OCI-LY7 (cell line): ENCODE results near the gene TRIM29. TPM values are rescaled to one million over a fixed set of nuclear protein-coding genes. Genes with fewer than 3 reads are reported as not detected.

Experiments
- BruUV-seq: library from RNA; stranded (reverse); fragments of 400-500 nt; replicated peaks from 2 replicates; lab custom pipeline; 2021; lab: Mats Ljungman, UMichigan
- CTCF ChIA-PET: fragments of 300-600 bp; sonication (Branson Sonifier 250); formaldehyde crosslinking; loops from one replicate; lab custom pipeline; 2022; ENCODE audit warnings: antibody characterized with exemption; ENCODE audit not compliant: unreplicated experiment; lab: Charles Lee
- POLR2A ChIA-PET: fragments of 300-600 bp; sonication (Branson Sonifier 250); formaldehyde crosslinking; loops from one replicate; lab custom pipeline; 2022; ENCODE audit warnings: antibody characterized with exemption; lab: Charles Lee
- DNase-seq: peaks from one replicate; pipeline ENCODE4 v3.0.0-alpha.2; 2015; ENCODE audit warnings: low spot score
- H2AFZ ChIP-seq: fragments of 200-600 bp; sonication (generic), shearing (Covaris generic); 2 replicates; pipeline ENCODE4 v1.6.1; 2014; ENCODE audit warnings: mild to moderate bottlenecking, antibody characterized with exemption, low read length, moderate library complexity
- H3K27ac ChIP-seq: fragments of 200-600 bp; sonication (generic); 2 replicates; pipeline ENCODE4 v1.5.1; 2014; ENCODE audit warnings: mixed run types, low read depth, mild to moderate bottlenecking, moderate library complexity, low read length, inconsistent platforms; ENCODE audit not compliant: poor library complexity, severe bottlenecking
- H3K36me3 ChIP-seq: fragments of 200-600 bp; sonication (generic); 2 replicates; pipeline ENCODE4 v1.6.1; 2014; ENCODE audit warnings: mild to moderate bottlenecking, antibody characterized with exemption, low read length, moderate library complexity, mixed read lengths; ENCODE audit not compliant: insufficient read depth
- H3K4me1 ChIP-seq: fragments of 200-600 bp; sonication (generic); 2 replicates; pipeline ENCODE4 v1.5.1; 2014; ENCODE audit warnings: mild to moderate bottlenecking, low read length; ENCODE audit not compliant: insufficient read depth, poor library complexity, severe bottlenecking
- H3K4me2 ChIP-seq: fragments of 200-600 bp; sonication (generic); 2 replicates; pipeline ENCODE4 v1.6.1; 2014; ENCODE audit warnings: mild to moderate bottlenecking, low read length
- H3K4me3 ChIP-seq: fragments of 200-600 bp; sonication (generic); 2 replicates; pipeline ENCODE4 v1.5.1; 2014; ENCODE audit warnings: mild to moderate bottlenecking, low read depth, low read length; ENCODE audit not compliant: poor library complexity, severe bottlenecking
- H3K79me2 ChIP-seq: fragments of 200-600 bp; sonication (generic); 2 replicates; pipeline ENCODE4 v1.6.1; 2016; ENCODE audit warnings: low read depth, mild to moderate bottlenecking, low read length, moderate library complexity, mixed read lengths; ENCODE audit not compliant: insufficient read depth
- H3K9me2 ChIP-seq: fragments of 200-600 bp; sonication (generic); 2 replicates; pipeline ENCODE4 v1.6.1; 2016; ENCODE audit warnings: mild to moderate bottlenecking, low read length, mixed read lengths; ENCODE audit not compliant: insufficient read depth
- H3K9me3 ChIP-seq: fragments of 200-600 bp; sonication (generic); 2 replicates; pipeline ENCODE4 v1.6.1; 2014; ENCODE audit warnings: mild to moderate bottlenecking, mixed run types, low read length, mixed read lengths
- H4K20me1 ChIP-seq: fragments of 200-600 bp; sonication (generic); 2 replicates; pipeline ENCODE4 v1.6.1; 2014; ENCODE audit warnings: mild to moderate bottlenecking, antibody characterized with exemption, low read length, moderate library complexity, mixed read lengths; ENCODE audit not compliant: insufficient read depth
- EZH2phosphoT487 ChIP-seq: fragments of 200-600 bp; sonication (generic); IDR thresholded peaks from 2 replicates; pipeline ENCODE4 v1.6.1; 2018; ENCODE audit warnings: low read depth, borderline replicate concordance, mild to moderate bottlenecking, mixed run types, antibody characterized with exemption, low read length, moderate library complexity, mixed read lengths
- intact Hi-C: fragments of 100-400 bp; cut with micrococcal nuclease; formaldehyde crosslinking; loops from one replicate; pipeline ENCODE4 v1.10.0; 2022; ENCODE audit not compliant: unreplicated experiment
- total RNA-seq, 2 experiments: library from RNA; depleted of rRNA in 1 of 2; stranded (reverse); fragments of >200 nt in 1 of 2; shearing (Covaris generic) in 1 of 2; gene quantifications; 2 replicates each; pipeline ENCODE4 v1.2.3, GENCODE V29; 2014 to 2022
- TF ChIP-seq, protein P1 (sequence below): fragments of 200-600 bp; sonication (generic); conservative IDR thresholded peaks from 2 replicates; pipeline ENCODE4 v1.5.1; 2014; ENCODE audit warnings: mild to moderate bottlenecking, antibody characterized with exemption, low read length, moderate library complexity, mixed read lengths

TRIM29 gene
- total RNA-seq, 2 experiments from 2014 or later: not detected

DNA sequence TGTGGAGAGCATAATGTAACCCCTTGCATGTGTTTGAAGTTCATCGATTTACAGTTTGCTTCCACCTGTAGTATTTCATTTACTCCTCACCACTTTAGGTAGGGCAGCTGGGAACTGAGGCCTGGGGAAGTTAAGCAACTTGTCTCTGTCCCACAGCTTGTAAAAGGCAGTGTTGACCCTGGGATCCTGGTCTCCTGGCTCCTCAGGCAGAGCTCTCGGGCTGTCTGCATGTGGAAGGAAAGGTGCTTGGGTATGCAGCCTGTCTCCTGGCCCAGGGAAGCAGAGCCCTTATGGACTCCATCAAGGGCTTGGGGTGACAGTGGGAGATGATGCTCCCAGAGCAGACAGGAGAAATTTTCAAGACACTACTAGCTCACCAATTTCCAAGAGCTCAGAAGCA lies 49.9 kb downstream of the TRIM29 start:
- no peak overlapping the region for H3K4me3 ChIP-seq
- no peaks in the 10 kb centered on the region for H3K9me2 ChIP-seq
- no peaks in the 10 kb centered on the region for H3K4me1 ChIP-seq
- ChIA-PET POLR2A (no interaction called here), CTCF (no interaction called here)
- H4K20me1 ChIP-seq: no peaks in the 10 kb centered on the region
- no peaks in the 10 kb centered on the region for H3K36me3 ChIP-seq
- intact Hi-C loops: no loop called here
- no peaks in the 10 kb centered on the region for H3K9me3 ChIP-seq
- TF ChIP-seq, protein P1, sequence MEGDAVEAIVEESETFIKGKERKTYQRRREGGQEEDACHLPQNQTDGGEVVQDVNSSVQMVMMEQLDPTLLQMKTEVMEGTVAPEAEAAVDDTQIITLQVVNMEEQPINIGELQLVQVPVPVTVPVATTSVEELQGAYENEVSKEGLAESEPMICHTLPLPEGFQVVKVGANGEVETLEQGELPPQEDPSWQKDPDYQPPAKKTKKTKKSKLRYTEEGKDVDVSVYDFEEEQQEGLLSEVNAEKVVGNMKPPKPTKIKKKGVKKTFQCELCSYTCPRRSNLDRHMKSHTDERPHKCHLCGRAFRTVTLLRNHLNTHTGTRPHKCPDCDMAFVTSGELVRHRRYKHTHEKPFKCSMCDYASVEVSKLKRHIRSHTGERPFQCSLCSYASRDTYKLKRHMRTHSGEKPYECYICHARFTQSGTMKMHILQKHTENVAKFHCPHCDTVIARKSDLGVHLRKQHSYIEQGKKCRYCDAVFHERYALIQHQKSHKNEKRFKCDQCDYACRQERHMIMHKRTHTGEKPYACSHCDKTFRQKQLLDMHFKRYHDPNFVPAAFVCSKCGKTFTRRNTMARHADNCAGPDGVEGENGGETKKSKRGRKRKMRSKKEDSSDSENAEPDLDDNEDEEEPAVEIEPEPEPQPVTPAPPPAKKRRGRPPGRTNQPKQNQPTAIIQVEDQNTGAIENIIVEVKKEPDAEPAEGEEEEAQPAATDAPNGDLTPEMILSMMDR: no peak
- no peak for TF ChIP-seq EZH2phosphoT487
- no TSS peak for BruUV-seq
- DNase-seq: no peak
- no peak overlapping the region for H3K4me2 ChIP-seq
- no peaks in the 10 kb centered on the region for H3K79me2 ChIP-seq
- no peak overlapping the region for H2AFZ ChIP-seq
- no peak overlapping the region for H3K27ac ChIP-seq

DNA sequence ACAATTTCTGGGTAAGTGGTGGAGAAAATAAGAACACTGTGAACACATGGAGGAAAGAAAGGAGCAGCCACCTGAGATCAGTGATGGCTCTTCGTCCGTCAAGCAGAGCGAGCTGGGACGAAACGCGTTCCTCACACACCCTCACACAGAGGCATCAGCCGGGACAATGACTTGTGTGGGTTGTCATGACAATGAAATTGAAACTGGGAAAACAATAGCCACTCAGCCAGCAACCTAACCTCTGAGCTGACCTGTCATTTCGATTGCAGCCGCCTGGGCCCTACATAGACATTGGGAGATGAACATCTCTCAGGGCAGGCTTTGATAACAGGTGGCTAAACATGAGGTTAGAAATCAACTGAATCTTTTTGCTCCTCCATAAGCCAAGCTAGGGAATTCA lies 51.3 kb downstream of the TRIM29 start:
- BruUV-seq: no TSS peak
- Histone ChIP-seq H3K9me3 (no peaks in the 10 kb centered on the region), H3K4me1 (no peaks in the 10 kb centered on the region), H3K36me3 (no peaks in the 10 kb centered on the region), H3K4me3 (no peak overlapping the region), H3K4me2 (no peak overlapping the region), H4K20me1 (no peaks in the 10 kb centered on the region), H3K9me2 (no peaks in the 10 kb centered on the region), H3K27ac (no peak overlapping the region), H2AFZ (no peak overlapping the region), H3K79me2 (no peaks in the 10 kb centered on the region)
- CTCF ChIA-PET: no interaction called here
- POLR2A ChIA-PET: no interaction called here
- TF ChIP-seq, protein P1: no peak
- TF ChIP-seq EZH2phosphoT487: no peak
- DNase-seq: no peak
- intact Hi-C loops: no loop called here

DNA sequence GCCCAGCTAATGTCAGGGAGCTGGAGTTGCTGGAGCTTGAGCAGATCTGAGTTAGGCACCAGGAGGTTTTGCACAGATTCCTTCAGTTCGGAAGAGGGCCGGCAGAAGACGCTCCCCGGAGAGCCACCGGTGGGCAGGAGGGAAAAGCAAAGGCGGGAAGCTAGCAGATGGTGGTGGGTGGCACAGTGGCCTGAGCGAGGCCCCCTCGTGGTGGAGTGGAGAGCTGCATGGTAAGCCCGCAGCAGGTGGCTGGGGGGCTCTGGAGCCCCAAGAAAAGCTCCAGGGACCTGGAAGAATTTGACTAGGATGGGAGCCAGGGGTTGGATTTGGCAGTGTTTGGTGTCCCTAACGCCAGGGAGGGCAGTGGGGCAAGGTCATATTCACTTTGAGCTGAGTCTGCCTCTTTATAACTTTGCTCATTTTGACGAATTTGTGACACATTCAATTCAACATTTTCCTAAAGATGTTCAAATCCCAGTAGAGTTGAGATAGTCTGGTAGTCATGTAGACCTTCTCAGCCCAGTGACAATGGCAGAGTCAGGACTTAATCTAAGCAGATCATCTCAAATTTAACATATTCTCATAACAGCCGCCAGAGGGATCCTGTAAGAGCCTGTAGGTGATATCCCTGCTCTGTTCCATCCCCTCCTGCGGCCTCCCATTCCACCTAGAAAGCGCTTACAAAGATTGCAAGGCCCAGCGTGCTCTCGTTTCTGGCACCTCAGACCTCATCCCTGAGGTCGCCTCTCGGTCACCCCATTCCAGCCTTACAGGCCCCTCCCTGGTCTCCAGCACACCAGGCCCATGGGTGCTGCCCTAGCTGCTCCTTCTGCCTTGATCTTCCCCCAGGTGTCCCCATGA lies 57.9 kb downstream of the TRIM29 start:
- Histone ChIP-seq H4K20me1 (no peaks in the 10 kb centered on the region), H3K27ac (no peak overlapping the region), H3K9me2 (no peaks in the 10 kb centered on the region), H3K36me3 (no peaks in the 10 kb centered on the region), H3K4me3 (no peak overlapping the region), H2AFZ (no peak overlapping the region), H3K79me2 (no peaks in the 10 kb centered on the region), H3K4me1 (no peaks in the 10 kb centered on the region), H3K9me3 (no peaks in the 10 kb centered on the region), H3K4me2 (no peak overlapping the region)
- POLR2A ChIA-PET: interaction anchor here (0.6 kb wide), 2 partner anchors 44 to 77 kb away, joined by 3 read pairs; no protein-coding TSS in a partner anchor
- BruUV-seq: no TSS peak
- intact Hi-C loops: loop anchor here (10.0 kb wide), 1 partner anchor 415 kb away; no protein-coding TSS in a partner anchor
- DNase-seq: peak; percentile 15
- CTCF ChIA-PET: no interaction called here
- TF ChIP-seq, protein P1: peak; percentile 72
- TF ChIP-seq EZH2phosphoT487: no peak
